GM21528 (cell line): Measurements from ENCODE around the gene NCMAP.
"Not testable (repeated sequence)": the region's sequence is repeated elsewhere in the genome, so short reads cannot be mapped to it uniquely, and the experiment has no call there.

Experiments
- ATAC-seq: cut with Tn5 transposase; IDR thresholded peaks from one replicate; pipeline ENCODE4 v1.9.1; 2021; ENCODE audit warnings: mild to moderate bottlenecking, moderate library complexity; ENCODE audit not compliant: unreplicated experiment, low FRiP score

Gene NCMAP, protein sequence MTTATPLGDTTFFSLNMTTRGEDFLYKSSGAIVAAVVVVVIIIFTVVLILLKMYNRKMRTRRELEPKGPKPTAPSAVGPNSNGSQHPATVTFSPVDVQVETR

DNA sequence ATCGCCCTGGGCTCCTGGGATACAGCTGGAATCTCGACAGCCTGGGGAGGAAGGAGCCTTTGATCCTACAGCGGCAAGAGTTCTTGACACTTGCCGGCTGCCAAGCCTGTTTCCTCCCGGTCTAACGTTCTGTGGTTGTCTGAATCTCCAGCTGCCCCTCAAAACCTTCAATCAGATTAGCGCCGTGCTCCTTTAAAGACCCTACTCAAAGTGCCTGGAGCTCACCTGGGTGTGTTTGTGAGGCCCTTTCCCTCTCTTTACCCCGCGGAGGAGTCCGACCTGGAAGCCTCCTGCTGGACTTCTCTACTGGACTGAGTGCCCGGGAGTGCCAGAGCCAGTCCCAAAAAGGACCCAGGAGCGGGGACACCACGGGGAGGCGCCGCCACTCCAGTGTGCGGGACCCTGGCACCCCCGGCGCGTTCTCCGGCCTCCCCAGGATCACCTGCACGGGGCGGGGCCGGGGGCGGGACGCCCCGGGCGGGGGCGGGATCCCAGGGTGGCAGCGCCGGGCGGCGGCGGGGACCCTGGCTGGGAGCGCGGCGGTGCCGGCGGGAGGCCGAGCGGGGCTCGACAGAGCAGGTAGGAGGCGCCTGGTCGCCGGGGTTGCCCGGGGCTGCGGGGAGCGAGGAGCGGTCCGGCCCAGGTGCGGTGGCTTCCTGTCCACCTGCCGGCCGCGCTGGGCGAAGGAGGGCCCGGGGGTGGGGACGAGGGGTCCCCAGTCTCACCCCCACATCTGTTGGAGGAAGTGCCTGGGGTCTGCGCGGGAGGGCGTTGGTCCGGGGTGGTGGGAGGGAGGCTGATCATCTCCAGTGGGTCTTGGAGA is at the start of gene NCMAP:
TSS of gene NCMAP (plus strand) at position 497 of the 823 bp plus-strand sequence. CDS start 39,344 bp downstream, outside the sequence.
- no peak for ATAC-seq

DNA sequence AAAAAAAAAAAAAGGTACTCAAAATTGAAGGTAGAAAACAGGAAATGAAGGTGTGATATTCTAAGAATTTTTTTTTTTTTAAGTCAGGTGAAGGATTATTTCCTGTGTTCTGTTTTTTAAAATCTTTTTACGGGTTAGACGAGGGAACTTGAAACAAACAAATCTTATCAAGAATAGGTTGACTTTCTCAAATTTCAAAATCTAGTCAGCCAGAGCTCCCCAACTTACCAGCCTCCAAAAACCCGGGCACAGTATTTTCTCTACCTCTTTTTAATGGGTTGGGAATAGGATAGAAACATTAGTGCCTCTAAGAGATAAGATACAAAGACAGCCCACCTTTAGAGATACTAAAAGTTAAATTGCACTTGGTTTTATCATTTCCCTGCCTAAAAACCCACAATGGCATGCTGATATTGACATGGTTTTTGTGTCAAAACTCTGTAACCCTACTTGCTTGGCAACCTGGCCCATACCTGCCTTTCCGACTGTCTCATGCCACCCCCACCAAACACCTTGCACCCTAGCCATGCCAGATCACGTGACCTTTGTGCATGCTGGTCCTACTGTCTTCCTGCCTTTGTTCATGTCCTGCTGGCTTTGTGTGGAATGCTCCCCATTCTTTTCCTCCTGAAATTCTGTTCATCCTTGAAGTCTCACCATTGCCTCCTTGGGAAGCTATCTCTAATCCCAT is 49.1 kb upstream of the NCMAP start:
- no peak for ATAC-seq

DNA sequence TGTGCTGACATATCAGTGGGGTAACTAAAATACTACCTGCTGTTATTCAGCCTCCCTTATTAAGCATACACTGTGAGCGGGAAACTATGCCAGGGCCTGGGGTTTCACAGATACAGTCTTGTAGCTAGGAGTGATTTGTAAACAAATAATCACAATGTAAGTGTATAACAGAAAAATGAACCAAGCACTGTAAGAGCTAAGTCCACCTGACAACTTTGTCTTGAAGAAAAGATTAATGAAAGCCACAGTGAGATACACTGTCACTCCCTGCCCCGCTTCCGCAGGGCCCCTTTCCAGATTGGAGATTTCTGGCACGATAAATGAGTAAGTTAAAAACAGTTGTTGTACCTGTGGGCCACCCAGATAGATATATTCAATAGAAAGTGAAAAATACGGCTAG is 48.5 kb upstream of the NCMAP start:
- ATAC-seq = no peak

DNA sequence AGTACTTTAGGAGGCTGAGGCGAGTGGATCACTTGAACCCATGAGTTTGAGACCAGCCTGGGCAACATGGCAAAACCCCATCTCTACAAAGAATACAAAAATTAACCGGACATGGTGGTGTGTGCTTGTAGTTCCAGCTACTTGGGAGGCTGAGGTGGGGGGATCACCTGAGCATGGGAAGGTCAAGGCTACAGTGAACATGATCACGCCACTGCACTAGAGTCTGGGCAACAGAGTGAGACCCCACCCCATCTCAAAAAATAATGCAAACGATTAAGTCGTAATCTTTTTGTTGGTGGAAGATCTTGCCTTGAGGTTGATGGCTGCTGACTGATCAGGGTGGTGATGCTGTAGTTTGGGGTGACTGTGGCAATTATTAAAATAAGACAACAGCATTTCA is 47.0 kb upstream of the NCMAP start:
- ATAC-seq = no peak

DNA sequence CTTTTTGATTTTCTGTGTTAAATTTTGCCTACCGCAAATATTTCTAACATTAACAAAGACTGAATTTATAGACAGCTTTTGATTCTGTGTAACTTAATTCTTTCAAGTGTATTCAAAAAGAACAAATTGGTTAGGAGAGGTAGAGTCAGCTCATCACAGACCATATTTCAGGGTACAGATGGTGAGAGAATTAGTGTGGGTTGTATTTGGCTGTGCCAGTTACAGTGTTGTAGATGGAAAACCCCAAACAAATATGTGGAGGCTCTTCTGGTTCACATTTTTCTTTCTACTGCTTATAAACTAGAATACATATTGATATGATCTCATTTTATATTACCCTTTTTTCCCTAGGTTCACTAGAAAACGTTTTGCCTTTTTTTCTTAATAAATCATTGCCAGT is 42.2 kb upstream of the NCMAP start:
- ATAC-seq = no peak

DNA sequence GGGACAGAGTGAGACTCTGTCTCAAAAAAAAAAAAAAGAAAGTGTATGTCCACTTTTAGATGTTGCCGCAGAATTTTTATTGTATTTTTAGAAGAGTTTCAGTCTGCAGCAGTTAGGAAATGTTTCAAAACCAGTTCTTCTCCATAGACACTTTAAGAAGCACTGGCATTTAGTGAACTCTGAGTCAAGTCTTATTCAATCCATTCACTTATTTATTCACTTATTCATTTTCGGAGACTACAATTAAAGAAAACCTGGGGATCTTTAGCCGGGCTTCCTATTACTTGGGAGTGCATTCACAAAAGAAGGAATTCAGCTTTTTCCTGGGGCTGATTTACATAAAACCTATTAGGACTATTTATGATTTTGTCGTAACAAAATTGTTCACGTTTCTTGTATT is 40.9 kb upstream of the NCMAP start:
- no peak for ATAC-seq

DNA sequence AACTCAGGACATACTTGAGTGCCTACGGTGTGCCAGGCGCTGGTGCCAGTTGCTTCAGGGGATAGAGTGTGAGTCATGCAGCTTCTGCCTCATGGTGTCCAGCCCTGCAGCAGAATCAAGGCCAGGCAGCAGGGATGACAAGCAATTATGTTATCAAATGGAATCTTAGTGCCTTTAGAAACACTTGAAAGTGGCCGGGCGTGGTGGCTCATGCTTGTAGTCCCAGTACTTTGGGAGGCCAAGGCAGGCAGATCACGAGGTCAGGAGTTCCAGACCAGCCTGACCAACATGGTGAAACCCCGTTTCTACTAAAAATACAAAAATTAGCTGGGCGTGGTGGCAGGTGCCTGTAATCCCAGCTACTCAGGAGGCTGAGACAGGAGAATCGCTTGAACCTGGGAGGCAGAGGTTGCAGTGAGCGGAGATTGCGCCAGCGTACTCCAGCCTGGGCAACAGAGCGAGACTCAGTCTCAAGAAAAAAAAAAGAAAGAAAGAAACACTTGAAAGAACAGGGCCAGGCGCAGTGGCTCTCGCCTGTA is 40.1 kb upstream of the NCMAP start:
- ATAC-seq = not testable (repeated sequence)

DNA sequence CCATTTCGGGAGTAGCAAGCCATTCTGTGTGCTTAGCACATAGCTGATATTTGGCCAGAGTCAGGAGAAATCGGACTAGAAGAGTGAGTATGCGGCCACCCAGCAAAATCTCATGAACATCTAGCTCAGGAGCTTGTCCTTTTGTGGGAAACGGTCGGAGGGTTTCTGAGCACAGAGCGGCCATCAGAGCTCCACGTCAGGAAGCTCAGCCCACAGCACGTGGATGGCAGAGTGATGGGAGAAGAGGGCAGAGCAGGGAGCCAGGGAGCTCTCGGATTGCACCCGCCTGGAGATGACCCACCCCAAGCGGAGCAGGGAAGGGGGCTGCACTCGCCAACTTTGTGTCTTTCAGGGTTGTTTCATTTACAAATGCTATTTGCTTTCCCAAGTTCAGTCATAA is 39.4 kb upstream of the NCMAP start:
- no peak for ATAC-seq

DNA sequence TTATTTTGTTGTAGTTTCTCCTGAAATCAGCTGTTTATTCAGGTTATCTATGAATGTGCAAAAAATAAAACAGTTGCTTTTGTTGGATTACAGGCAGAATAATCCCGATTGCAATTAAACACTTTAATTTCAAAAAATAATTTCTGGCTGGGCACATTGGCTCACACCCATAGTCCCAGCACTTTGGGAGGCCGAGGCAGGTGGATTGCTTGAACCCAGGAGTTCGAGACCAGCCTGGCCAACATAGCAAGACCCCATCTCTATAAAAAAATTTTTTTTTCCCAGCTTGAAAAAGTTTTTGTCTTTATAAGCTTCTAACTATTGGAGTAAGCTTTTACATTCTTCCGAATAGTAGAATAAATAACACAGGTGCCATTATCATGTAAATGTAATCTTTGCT is 38.0 kb upstream of the NCMAP start:
- ATAC-seq = no peak

DNA sequence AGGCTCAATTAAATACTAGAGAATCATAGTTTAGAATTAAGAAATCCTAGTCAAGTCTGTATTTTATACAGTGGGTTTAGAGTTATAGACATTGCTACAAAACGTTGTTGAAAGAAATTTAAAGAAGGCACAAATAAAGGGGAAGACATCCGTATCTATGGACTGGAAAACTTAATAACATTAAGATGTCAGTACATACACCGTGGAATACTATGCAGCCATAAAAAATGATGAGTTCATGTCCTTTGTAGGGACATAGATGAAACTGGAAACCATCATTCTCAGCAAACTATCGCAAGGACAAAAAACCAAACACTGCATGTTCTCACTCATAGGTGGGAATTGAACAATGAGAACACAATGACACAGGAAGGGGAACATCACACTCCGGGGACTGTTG is 35.6 kb upstream of the NCMAP start:
- ATAC-seq = not testable (repeated sequence)

DNA sequence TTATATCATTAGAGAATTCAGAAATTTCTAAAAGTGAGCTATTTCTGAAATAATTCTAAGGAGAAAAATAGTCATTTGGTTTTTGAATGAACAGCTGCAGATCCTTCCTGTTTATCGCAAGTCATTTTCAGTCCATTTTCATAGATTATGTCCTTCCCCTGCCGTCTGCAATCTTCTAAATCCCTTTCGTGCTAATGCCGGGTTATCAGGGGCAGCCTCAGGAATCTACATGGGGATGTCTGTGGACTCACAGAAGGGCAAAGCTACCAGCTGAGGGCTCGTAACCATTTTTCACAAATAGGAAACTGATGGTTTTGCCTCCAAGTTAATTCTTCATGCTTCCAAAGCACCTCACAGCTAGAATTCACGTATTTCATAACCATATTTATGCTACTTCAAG is 30.3 kb upstream of the NCMAP start:
- ATAC-seq = no peak

DNA sequence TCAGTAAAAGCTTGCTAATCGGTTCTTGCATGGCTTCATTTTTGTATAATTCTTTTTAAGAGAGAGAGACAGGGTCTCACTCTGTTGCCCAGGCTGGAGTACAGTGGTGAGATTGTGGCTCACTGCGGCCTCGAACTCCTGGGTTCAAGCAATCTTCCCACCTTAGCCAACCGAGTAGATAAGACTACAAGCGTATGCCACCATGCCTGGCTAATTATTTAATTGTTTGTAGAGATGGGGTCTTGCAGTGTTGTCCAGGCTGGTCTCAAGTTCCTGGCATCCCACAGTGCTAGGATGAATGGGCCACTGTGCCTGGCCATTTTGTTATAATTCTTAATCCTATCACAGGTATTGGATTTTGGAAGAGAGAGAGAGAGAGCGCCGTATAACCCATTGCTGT is 29.8 kb upstream of the NCMAP start:
- no peak for ATAC-seq

DNA sequence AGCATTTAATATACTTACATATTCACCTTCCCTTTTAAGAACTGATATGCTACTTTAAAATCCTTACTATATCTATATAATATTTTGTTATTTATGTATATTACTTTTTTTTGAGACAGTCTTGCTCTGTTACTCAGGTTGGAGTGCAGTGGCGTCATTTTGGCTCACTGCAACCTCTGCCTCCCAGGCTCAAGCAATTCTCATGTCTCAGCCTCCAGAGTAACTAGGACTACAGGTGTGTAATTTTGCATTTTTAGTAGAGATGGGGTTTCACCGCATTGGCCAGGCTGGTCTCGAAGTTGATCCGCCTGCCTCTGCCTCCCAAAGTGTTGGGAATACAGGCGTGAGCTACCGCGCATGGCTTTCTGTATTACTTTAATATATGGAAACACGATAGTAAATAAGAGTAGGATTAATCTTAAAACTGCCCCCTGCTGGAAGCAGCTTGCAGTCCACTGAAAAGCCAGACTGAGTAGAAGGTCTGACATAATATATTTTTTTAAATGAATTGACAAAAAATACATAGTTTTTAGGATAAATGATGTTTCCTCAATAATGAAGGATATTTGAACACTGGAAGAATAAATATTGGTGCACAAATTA is 28.8 kb upstream of the NCMAP start:
- no peak for ATAC-seq

DNA sequence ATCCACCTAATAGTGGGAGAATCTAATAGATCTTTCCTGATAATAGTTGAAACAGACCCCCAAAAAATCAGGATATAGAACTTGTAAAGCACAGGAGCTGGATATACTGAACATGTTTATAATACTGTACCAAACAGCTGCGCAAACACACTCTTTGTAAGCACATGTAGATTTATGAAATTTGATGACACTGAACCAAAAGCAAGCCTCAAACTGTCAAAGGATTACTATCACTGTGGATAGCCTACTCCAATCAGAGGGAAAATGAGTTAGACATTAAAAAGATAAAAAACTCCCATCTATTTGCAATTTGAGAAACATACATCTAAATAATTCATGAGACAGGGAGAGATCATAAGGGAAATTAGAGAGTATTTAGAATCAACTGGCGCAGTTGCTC is 27.1 kb upstream of the NCMAP start:
- ATAC-seq = no peak

DNA sequence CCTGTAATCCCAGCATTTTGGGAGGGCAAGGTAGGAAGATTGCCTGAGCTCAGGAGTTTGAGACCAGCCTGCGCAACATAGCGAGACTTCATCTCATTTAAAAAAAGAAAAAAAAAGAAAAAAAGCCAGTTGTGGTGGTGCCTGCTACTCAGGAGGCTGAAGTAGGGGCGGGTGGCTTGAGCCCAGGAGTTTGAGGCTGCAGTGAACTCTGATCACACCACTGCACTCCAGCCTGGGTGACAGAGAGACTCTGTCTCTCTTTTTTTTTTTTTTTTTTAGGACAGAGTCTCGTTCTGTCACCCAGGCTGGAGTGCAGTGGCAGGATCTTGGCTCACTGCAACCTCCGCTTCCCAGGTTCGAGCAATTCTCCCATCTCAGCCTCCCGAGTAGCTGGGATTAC is 26.6 kb upstream of the NCMAP start:
- not testable (repeated sequence) for ATAC-seq

DNA sequence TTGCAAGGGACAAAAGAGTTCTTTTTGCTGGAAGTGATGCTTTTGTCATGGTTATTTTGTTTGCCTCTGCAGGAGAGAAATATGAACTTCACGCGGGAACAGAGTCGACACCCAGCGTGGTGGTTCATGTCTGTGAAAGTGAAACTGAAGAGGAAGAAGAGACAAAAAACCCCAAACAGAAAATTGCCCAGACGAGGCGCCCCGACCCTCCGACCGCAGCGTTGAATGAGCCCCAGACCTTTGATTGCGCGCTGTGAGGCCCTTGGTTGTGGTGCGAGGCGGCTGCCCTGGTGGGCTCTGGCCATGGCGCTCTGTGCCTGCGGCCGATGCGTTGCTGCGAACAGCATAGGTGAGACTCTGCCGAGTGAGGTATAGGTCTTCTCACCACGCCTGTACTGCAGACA is 20.9 kb upstream of the NCMAP start:
- ATAC-seq = peak; percentile 60

DNA sequence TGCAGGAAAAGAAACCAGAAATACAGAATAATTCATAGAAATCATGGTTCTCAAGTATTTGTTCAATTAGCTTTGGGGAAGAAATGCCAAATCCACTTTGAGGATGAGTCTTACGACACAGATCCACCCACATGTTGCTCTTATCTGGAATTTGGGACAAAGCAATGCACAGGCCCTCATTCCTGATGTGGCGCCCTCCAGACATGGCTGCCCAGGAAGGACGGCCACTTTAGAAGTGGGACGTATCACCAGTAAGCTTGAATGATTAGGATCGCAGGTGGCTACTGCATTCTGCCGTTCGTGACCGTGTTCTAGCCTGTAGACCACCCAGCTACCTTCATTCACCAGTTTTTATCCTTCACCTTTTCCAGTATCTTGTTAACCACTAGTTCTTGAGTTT is 20.1 kb upstream of the NCMAP start:
- no peak for ATAC-seq

DNA sequence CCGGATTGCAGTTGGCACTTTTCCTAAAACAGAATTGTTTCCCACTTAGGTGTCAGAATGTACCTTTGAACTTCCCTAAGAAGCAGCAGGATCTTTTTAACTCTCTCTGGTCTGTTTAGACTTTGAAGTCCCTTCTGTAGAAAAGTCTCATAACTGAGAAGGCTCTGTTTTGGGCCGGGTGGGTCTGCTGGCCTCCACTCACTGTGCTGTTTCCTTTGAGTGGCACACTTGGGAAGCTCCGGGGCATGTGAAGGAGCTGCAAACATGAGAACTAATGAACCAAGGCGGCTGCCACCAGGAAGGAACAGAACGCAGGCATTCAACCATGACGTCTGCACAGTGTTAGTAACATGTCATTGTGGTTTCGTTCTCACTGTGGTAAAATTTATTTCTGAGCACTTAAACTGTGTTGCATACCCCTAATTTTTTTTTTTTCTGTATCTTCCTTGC is 19.5 kb upstream of the NCMAP start:
- ATAC-seq = no peak

DNA sequence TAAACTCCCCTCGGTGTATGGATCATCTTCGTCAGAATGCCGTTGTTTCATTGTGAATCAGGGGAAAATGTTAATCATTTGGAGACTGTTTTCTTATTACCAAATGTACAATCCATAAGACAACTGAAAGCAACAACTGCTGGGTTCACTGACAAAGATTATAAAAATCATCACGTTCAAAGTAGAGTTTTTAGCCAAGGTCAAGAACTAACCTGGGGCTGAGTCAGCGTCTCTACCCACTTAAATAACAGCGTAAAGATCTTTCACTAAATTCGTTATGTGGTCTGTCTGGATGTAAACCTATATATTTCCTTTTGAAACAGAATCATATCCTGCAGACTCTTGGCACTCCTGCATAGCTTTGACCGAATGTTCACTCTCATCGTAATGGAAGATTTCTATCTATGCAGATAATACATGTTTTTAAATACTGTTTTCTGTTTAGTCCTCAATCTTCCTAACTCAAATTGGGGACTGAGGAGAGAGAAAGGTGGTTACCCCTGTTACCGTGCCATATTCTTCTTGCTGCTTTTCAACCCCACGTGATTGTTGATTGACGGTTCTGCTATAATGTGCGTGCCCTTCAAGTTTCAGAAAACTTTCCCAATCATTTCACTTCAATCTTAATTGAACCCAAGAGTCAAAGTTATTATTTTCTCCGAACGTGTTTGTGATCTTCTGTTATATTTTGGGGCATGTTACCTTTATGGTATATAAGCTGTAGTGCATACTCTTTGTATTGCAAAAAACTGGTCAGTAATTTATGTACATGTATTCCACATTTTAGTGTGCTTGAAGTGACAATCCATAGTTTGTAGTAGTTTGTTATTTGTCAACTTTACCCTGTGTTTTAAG is 15.6 kb upstream of the NCMAP start:
- ATAC-seq = no peak
